Right renal cortex interstitium (tissue), 3 donors: Measurements from ENCODE around the gene GAMT. TPM values are rescaled to one million over a fixed set of nuclear protein-coding genes. Genes with fewer than 3 reads are reported as not detected.

ENCODE experiments used
- DNase-seq, 3 donors: peaks; one replicate each; pipeline ENCODE4 v3.0.0-alpha.2; 2013; ENCODE audit warnings: low read depth in 3 of 3, low spot score in 2 of 3
- polyA plus RNA-seq, 3 donors: library from polyadenylated mRNA; unstranded; fragments of 120-200 nt; gene quantifications; one replicate each; pipeline ENCODE4 v1.2.1, GENCODE V29; 2013; ENCODE audit not compliant: insufficient read length in 3 of 3

The GAMT gene
- polyA plus RNA-seq, 3 donors, result 22.2 to 25.9 (median 25.8) TPM

GRCh38 chr19:1350867-1351266 is 50.5 kb downstream of the GAMT start:
- DNase-seq, result no peak

DNA sequence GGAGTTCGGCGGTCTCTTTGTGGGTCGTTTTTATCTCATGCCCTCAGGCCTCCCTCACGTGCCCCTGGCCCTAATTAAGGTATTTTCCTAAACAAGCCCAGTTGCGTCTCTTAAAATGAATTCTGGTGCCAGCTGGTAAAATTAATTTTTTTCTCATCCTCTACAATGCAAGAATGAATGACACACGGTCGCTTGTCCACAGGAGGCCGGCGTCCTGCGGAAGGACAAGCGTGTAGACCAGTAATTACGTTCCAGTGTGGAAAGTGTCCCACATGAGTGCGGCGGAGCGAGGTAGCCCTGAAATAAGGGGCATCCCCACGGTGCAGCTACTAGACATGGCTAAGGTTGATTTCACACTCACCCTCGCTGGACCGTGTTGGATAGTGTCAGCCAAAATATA is 52.1 kb downstream of the GAMT start:
- DNase-seq, result no peak

Other genes starting within 250 kb of the GAMT start
- gene SBNO2, start 227.3 kb downstream of the GAMT start, polyA plus RNA-seq, result 10 to 100 TPM; 13.4 to 15.6 (median 14.6) TPM
- gene STK11, start 195.8 kb downstream of the GAMT start, polyA plus RNA-seq, result 10 to 100 TPM; 55.4 to 60.2 (median 60.1) TPM
- 1 to 10 TPM in 1 of 3 donors, under 1 TPM in 2; 0.78 to 1.8 (median 0.90) TPM for gene CBARP, start 163.5 kb downstream of the GAMT start, polyA plus RNA-seq
- gene ATP5F1D, start 159.8 kb downstream of the GAMT start, polyA plus RNA-seq, result 10 to 100 TPM; 65.9 to 89.4 (median 78.9) TPM
- gene MIDN, start 153.0 kb downstream of the GAMT start, polyA plus RNA-seq, result 10 to 100 TPM; 38.0 to 41.7 (median 39.3) TPM
- 100 to 1,000 TPM; 737 to 892 (median 800) TPM for gene CIRBP, start 132.2 kb downstream of the GAMT start, polyA plus RNA-seq
- gene FAM174C, start 126.0 kb downstream of the GAMT start, polyA plus RNA-seq, result 10 to 100 TPM; 12.7 to 17.3 (median 14.5) TPM
- gene EFNA2, start 115.7 kb downstream of the GAMT start, polyA plus RNA-seq, result 1 to 10 TPM; 1.3 to 2.1 (median 1.3) TPM
- gene NDUFS7, start 17.6 kb downstream of the GAMT start, polyA plus RNA-seq, result 10 to 100 TPM; 40.1 to 50.2 (median 42.7) TPM
- 10 to 100 TPM; 69.2 to 70.7 (median 69.7) TPM for gene DAZAP1, start 6.0 kb upstream of the GAMT start, polyA plus RNA-seq
- gene RPS15, start 36.9 kb upstream of the GAMT start, polyA plus RNA-seq, result 100 to 1,000 TPM; 540 to 667 (median 584) TPM
- 1 to 10 TPM in 2 of 3 donors, under 1 TPM in 1; 0.86 to 1.1 (median 1.0) TPM for gene APC2, start 48.6 kb upstream of the GAMT start, polyA plus RNA-seq
- 10 to 100 TPM; 17.4 to 21.2 (median 18.5) TPM for gene C19orf25, start 77.7 kb upstream of the GAMT start, polyA plus RNA-seq
- 1 to 10 TPM; 2.7 to 4.4 (median 3.3) TPM for gene PCSK4, start 88.8 kb upstream of the GAMT start, polyA plus RNA-seq
- gene REEP6, start 89.6 kb upstream of the GAMT start, polyA plus RNA-seq, result 10 to 100 TPM in 2 of 3 donors, 1 to 10 TPM in 1; 9.0 to 16.3 (median 13.3) TPM
- under 1 TPM; 0.52 to 0.61 (median 0.54) TPM for gene ADAMTSL5, start 111.5 kb upstream of the GAMT start, polyA plus RNA-seq
- under 1 TPM; 0.07 to 0.16 (median 0.11) TPM for gene PLK5, start 122.5 kb upstream of the GAMT start, polyA plus RNA-seq
- gene MEX3D, start 166.8 kb upstream of the GAMT start, polyA plus RNA-seq, result 10 to 100 TPM; 16.7 to 20.2 (median 18.0) TPM
- gene MBD3, start 191.3 kb upstream of the GAMT start, polyA plus RNA-seq, result 10 to 100 TPM; 38.1 to 45.5 (median 40.2) TPM
- 100 to 1,000 TPM in 1 of 3 donors, 10 to 100 TPM in 2; 81.1 to 117 (median 92.1) TPM for gene UQCR11, start 203.9 kb upstream of the GAMT start, polyA plus RNA-seq